HepG2 (cell line): Measurements from ENCODE around the gene CC2D1A. TPM values are rescaled to one million over a fixed set of nuclear protein-coding genes. Genes with fewer than 3 reads are reported as not detected.

Experiments used
- CENPT ChIP-seq: sonication (generic); formaldehyde crosslinking; IDR thresholded peaks from 2 replicates; pipeline ENCODE4 v1.8.0; 2022; ENCODE audit warnings: low read depth, mild to moderate bottlenecking, moderate library complexity, missing genetic modification reagents
- DR1 ChIP-seq: sonication (generic); formaldehyde crosslinking; IDR thresholded peaks from 2 replicates; pipeline ENCODE4 v1.8.0; 2021; ENCODE audit warnings: mild to moderate bottlenecking, missing genetic modification reagents, inconsistent platforms
- HNF4A ChIP-seq: sonication (generic); formaldehyde crosslinking; IDR thresholded peaks from 2 replicates; pipeline ENCODE4 v1.4.0; 2020; ENCODE audit warnings: missing genetic modification reagents
- MTA3 ChIP-seq: sonication (generic); formaldehyde crosslinking; IDR thresholded peaks from 2 replicates; pipeline ENCODE4 v1.4.0; 2020; ENCODE audit warnings: missing genetic modification reagents
- PPARG ChIP-seq: conservative IDR thresholded peaks from 2 replicates; pipeline ENCODE4 v1.6.1; 2016; ENCODE audit warnings: missing biosample characterization, missing genetic modification reagents
- RAD51 ChIP-seq: fragments of 450-650 bp; IDR thresholded peaks from 2 replicates; pipeline ENCODE4 v1.6.1; 2016; ENCODE audit warnings: borderline replicate concordance
- SCMH1 ChIP-seq: sonication (generic); formaldehyde crosslinking; IDR thresholded peaks from 2 replicates; pipeline ENCODE4 v1.9.0; 2021; ENCODE audit warnings: missing genetic modification reagents, mild to moderate bottlenecking, borderline replicate concordance
- SMAD1 ChIP-seq: sonication (generic); formaldehyde crosslinking; IDR thresholded peaks from 2 replicates; pipeline ENCODE4 v1.4.0; 2020; ENCODE audit warnings: missing genetic modification reagents, low read depth, mild to moderate bottlenecking, borderline replicate concordance
- SMARCC2 ChIP-seq: fragments of 450-650 bp; IDR thresholded peaks from 2 replicates; pipeline ENCODE4 v1.6.1; 2017; ENCODE audit warnings: antibody characterized with exemption, mild to moderate bottlenecking
- TOPORS ChIP-seq: sonication (generic); formaldehyde crosslinking; IDR thresholded peaks from 2 replicates; pipeline ENCODE4 v1.8.0; 2023; ENCODE audit warnings: mild to moderate bottlenecking, missing genetic modification reagents
- ZC3H13 ChIP-seq: sonication (generic); formaldehyde crosslinking; IDR thresholded peaks from 2 replicates; pipeline ENCODE4 v1.8.1; 2023; ENCODE audit warnings: mild to moderate bottlenecking, missing genetic modification reagents, moderate library complexity
- ZIK1 ChIP-seq: sonication (generic); formaldehyde crosslinking; IDR thresholded peaks from 2 replicates; pipeline ENCODE4 v1.5.0; 2020; ENCODE audit warnings: mild to moderate bottlenecking, low read depth, missing genetic modification reagents, borderline replicate concordance
- ZNF546 ChIP-seq: sonication (generic); formaldehyde crosslinking; conservative IDR thresholded peaks from 2 replicates; pipeline ENCODE4 v1.8.1; 2023; ENCODE audit warnings: mild to moderate bottlenecking, missing genetic modification reagents
- ZNF552 ChIP-seq: sonication (generic); formaldehyde crosslinking; IDR thresholded peaks from 2 replicates; pipeline ENCODE4 v1.9.0; 2022; ENCODE audit warnings: missing genetic modification reagents, mild to moderate bottlenecking, borderline replicate concordance
- polyA plus RNA-seq, 8 experiments: library from polyadenylated mRNA; depleted of rRNA in 3 of 8; stranded (reverse) in 7 of 8; unstranded in 1 of 8; fragments of >200 nt; fragmentation: Illumina TruSeq in 4 of 8; extraction: Trizol in 4 of 8; gene quantifications; 2 replicates each; pipeline versions ENCODE4 v1.2.1 to v1.2.3, GENCODE V29; 2011 to 2016; ENCODE audit warnings: low read depth in 4 of 8, missing spikeins in 1 of 8, mixed read lengths in 1 of 8; ENCODE audit not compliant: insufficient read depth in 1 of 8
- total RNA-seq, 5 experiments: library from RNA; depleted of rRNA; stranded (reverse); fragments of >200 nt; fragmentation: Illumina TruSeq; extraction: Trizol; gene quantifications; 2 replicates each; pipeline ENCODE4 v1.2.3, GENCODE V29; 2016; ENCODE audit warnings: low read depth in 1 of 5
- TF ChIP-seq, protein P1 (sequence below): sonication (generic); formaldehyde crosslinking; IDR thresholded peaks from 2 replicates; pipeline ENCODE4 v1.8.1; 2023; ENCODE audit warnings: missing genetic modification reagents, mild to moderate bottlenecking, borderline replicate concordance
- TF ChIP-seq, protein P2 (sequence below): IDR thresholded peaks from 2 replicates; pipeline ENCODE4 v1.6.1; 2018; ENCODE audit warnings: missing genetic modification reagents
- TF ChIP-seq, protein P3 (sequence below): sonication (generic); formaldehyde crosslinking; IDR thresholded peaks from 2 replicates; pipeline ENCODE4 v1.8.0; 2022; ENCODE audit warnings: missing genetic modification reagents, mild to moderate bottlenecking, moderate library complexity, borderline replicate concordance
- TF ChIP-seq, protein P4 (sequence below): sonication (generic); formaldehyde crosslinking; IDR thresholded peaks from 2 replicates; pipeline ENCODE4 v1.5.0; 2020; ENCODE audit warnings: missing genetic modification reagents
- TF ChIP-seq, protein P5 (sequence below): sonication (generic); formaldehyde crosslinking; IDR thresholded peaks from 2 replicates; pipeline ENCODE4 v1.4.0; 2020; ENCODE audit warnings: missing genetic modification reagents

Gene CC2D1A
- total and polyA plus RNA-seq, 2 of the 13 experiments (the other 11 are each of a cell fraction or from before 2014, with no cell fraction given): 9.7 to 11.5 TPM

DNA sequence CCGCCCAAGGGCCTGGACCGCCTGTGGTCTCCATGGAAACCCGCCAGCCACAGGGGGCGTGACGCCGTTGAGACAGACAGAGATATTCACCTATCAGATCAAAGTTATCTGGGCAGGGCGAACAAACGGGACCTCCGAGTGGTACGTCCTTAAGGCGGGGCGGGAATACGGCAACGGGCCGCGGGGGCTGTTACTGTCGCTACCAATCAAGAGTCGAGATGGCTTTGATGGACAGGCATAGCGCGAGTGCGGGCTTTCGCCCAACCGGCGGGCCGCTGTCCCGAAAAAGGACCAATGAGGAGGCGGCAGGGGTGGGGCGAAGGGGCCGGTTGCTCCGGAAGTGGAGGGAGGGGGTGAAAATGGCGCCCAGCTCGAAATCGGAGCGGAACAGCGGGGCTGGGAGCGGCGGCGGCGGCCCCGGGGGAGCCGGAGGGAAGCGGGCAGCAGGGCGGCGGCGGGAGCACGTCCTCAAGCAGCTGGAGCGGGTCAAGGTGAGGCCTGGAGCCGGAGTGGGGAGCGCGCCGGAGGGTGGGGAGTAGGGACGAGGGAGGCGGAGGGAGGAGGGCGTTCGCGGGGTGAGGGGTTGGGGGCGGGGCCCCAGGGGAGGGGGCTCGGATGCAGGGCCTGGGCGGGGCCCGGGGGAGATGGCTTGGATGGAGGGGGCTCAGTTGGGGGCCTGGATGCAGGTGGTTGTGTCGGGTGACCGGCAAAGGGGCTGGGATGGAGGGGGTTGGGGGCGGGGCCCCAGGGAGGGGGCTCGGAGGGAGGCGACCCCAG lies 46.3 kb downstream of the CC2D1A start, which contains the start of gene DCAF15 (continued):
- TF ChIP-seq SMARCC2: no peak
- TF ChIP-seq PPARG: no peak
- TF ChIP-seq, protein P1, sequence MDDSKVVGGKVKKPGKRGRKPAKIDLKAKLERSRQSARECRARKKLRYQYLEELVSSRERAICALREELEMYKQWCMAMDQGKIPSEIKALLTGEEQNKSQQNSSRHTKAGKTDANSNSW: no peak
- TF ChIP-seq CENPT: no peak
- TF ChIP-seq TOPORS (CRISPR knock-in tag): no peak
- TF ChIP-seq RAD51: no peak
- TF ChIP-seq ZNF546 (CRISPR knock-in tag): no peak
- TF ChIP-seq, protein P2, sequence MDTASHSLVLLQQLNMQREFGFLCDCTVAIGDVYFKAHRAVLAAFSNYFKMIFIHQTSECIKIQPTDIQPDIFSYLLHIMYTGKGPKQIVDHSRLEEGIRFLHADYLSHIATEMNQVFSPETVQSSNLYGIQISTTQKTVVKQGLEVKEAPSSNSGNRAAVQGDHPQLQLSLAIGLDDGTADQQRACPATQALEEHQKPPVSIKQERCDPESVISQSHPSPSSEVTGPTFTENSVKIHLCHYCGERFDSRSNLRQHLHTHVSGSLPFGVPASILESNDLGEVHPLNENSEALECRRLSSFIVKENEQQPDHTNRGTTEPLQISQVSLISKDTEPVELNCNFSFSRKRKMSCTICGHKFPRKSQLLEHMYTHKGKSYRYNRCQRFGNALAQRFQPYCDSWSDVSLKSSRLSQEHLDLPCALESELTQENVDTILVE: no peak
- no peak for TF ChIP-seq ZC3H13 (CRISPR knock-in tag)
- TF ChIP-seq, protein P3, sequence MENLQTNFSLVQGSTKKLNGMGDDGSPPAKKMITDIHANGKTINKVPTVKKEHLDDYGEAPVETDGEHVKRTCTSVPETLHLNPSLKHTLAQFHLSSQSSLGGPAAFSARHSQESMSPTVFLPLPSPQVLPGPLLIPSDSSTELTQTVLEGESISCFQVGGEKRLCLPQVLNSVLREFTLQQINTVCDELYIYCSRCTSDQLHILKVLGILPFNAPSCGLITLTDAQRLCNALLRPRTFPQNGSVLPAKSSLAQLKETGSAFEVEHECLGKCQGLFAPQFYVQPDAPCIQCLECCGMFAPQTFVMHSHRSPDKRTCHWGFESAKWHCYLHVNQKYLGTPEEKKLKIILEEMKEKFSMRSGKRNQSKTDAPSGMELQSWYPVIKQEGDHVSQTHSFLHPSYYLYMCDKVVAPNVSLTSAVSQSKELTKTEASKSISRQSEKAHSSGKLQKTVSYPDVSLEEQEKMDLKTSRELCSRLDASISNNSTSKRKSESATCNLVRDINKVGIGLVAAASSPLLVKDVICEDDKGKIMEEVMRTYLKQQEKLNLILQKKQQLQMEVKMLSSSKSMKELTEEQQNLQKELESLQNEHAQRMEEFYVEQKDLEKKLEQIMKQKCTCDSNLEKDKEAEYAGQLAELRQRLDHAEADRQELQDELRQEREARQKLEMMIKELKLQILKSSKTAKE (CRISPR knock-in tag): no peak
- TF ChIP-seq, protein P4, sequence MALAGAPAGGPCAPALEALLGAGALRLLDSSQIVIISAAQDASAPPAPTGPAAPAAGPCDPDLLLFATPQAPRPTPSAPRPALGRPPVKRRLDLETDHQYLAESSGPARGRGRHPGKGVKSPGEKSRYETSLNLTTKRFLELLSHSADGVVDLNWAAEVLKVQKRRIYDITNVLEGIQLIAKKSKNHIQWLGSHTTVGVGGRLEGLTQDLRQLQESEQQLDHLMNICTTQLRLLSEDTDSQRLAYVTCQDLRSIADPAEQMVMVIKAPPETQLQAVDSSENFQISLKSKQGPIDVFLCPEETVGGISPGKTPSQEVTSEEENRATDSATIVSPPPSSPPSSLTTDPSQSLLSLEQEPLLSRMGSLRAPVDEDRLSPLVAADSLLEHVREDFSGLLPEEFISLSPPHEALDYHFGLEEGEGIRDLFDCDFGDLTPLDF (CRISPR knock-in tag): no peak
- TF ChIP-seq SMAD1 (CRISPR knock-in tag): no peak
- TF ChIP-seq, protein P5, sequence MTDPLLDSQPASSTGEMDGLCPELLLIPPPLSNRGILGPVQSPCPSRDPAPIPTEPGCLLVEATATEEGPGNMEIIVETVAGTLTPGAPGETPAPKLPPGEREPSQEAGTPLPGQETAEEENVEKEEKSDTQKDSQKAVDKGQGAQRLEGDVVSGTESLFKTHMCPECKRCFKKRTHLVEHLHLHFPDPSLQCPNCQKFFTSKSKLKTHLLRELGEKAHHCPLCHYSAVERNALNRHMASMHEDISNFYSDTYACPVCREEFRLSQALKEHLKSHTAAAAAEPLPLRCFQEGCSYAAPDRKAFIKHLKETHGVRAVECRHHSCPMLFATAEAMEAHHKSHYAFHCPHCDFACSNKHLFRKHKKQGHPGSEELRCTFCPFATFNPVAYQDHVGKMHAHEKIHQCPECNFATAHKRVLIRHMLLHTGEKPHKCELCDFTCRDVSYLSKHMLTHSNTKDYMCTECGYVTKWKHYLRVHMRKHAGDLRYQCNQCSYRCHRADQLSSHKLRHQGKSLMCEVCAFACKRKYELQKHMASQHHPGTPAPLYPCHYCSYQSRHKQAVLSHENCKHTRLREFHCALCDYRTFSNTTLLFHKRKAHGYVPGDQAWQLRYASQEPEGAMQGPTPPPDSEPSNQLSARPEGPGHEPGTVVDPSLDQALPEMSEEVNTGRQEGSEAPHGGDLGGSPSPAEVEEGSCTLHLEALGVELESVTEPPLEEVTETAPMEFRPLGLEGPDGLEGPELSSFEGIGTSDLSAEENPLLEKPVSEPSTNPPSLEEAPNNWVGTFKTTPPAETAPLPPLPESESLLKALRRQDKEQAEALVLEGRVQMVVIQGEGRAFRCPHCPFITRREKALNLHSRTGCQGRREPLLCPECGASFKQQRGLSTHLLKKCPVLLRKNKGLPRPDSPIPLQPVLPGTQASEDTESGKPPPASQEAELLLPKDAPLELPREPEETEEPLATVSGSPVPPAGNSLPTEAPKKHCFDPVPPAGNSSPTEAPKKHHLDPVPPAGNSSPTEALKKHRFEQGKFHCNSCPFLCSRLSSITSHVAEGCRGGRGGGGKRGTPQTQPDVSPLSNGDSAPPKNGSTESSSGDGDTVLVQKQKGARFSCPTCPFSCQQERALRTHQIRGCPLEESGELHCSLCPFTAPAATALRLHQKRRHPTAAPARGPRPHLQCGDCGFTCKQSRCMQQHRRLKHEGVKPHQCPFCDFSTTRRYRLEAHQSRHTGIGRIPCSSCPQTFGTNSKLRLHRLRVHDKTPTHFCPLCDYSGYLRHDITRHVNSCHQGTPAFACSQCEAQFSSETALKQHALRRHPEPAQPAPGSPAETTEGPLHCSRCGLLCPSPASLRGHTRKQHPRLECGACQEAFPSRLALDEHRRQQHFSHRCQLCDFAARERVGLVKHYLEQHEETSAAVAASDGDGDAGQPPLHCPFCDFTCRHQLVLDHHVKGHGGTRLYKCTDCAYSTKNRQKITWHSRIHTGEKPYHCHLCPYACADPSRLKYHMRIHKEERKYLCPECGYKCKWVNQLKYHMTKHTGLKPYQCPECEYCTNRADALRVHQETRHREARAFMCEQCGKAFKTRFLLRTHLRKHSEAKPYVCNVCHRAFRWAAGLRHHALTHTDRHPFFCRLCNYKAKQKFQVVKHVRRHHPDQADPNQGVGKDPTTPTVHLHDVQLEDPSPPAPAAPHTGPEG (CRISPR knock-in tag): no peak
- TF ChIP-seq DR1 (CRISPR knock-in tag): no peak
- no peak for TF ChIP-seq ZNF552 (CRISPR knock-in tag)
- no peak for TF ChIP-seq ZIK1 (CRISPR knock-in tag)
- TF ChIP-seq HNF4A (CRISPR knock-in tag): no peak
- TF ChIP-seq SCMH1 (CRISPR knock-in tag): no peak
- TF ChIP-seq MTA3 (CRISPR knock-in tag): no peak
